ENCODE data around the gene KIAA1958.

GRCh38 chr9:112548836-112549595, 62.4 kb downstream of the KIAA1958 start:
- TF ChIP-seq CTCF (IDR thresholded peaks at IDR 0.05) (no peak), POLR2A (IDR thresholded peaks at IDR 0.05) (no peak), EP300 (IDR thresholded peaks at IDR 0.05) (no peak)

All from sigmoid colon (tissue), 4 donors.